ENCODE results near the gene CDIP1.

Gene CDIP1

DNA sequence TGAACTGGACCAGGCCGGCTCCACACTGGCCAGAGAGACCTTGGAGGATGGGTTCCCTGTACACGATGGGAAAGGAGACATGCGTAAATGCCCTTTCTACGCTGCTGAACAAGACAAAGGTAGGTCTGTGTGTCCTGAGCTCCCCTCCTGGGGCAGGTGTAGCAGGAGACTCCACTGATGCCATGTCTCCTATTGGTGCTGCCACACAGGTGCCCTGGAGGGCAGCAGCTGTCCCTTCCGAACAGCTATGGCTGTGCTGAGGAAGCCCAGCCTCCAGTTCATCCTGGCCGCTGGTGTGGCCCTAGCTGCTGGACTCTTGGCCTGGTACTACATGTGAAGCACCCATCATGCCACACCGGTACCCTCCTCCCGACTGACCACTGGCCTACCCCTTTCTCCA lies 29.2 kb downstream of the CDIP1 start:
- Histone ChIP-seq H3K36me3 (ENCODE audit: control insufficient read depth, insufficient read depth, low read length) (peaks cover 4% of the 10 kb centered on the region), H3K27ac (ENCODE audit: insufficient read depth, low read depth, low read length, poor library complexity, severe bottlenecking) (no peak overlapping the region), H3K27me3 (ENCODE audit: control insufficient read depth, insufficient read depth, low read length, poor library complexity, severe bottlenecking) (no peaks in the 10 kb centered on the region), H3K4me3 (ENCODE audit: insufficient read depth, low read depth, low read length) (no peak overlapping the region), H3K9me3 (ENCODE audit: control insufficient read depth, low read length) (no peaks in the 10 kb centered on the region), H3K4me1 (ENCODE audit: control insufficient read depth, insufficient read depth, low read length) (no peaks in the 10 kb centered on the region)
- 95 to 96% methylated on average over 8 of the region's 8 CpGs for WGBS, 2 experiments

- H3K4me3 ChIP-seq (ENCODE audit: insufficient read depth, low read depth, low read length) = no peak overlapping the region
- WGBS, 2 experiments = 88 to 92% methylated on average over 3 of the region's 3 CpGs
- peaks cover 4% of the 10 kb centered on the region for H3K36me3 ChIP-seq (ENCODE audit: control insufficient read depth, insufficient read depth, low read length)
- no peaks in the 10 kb centered on the region for H3K9me3 ChIP-seq (ENCODE audit: control insufficient read depth, low read length)
- H3K27ac ChIP-seq (ENCODE audit: insufficient read depth, low read depth, low read length, poor library complexity, severe bottlenecking) = no peak overlapping the region
- no peaks in the 10 kb centered on the region for H3K27me3 ChIP-seq (ENCODE audit: control insufficient read depth, insufficient read depth, low read length, poor library complexity, severe bottlenecking)
- H3K4me1 ChIP-seq (ENCODE audit: control insufficient read depth, insufficient read depth, low read length) = no peaks in the 10 kb centered on the region
Measured at GRCh38 chr16:4508806-4509205, 29.8 kb downstream of the CDIP1 start.

GRCh38 chr16:4507588-4508345 lies 30.8 kb downstream of the CDIP1 start:
- Histone ChIP-seq H3K4me1 (ENCODE audit: control insufficient read depth, insufficient read depth, low read length) (no peaks in the 10 kb centered on the region), H3K27ac (ENCODE audit: insufficient read depth, low read depth, low read length, poor library complexity, severe bottlenecking) (no peak overlapping the region), H3K9me3 (ENCODE audit: control insufficient read depth, low read length) (no peaks in the 10 kb centered on the region), H3K4me3 (ENCODE audit: insufficient read depth, low read depth, low read length) (no peak overlapping the region), H3K27me3 (ENCODE audit: control insufficient read depth, insufficient read depth, low read length, poor library complexity, severe bottlenecking) (no peaks in the 10 kb centered on the region), H3K36me3 (ENCODE audit: control insufficient read depth, insufficient read depth, low read length) (peaks cover 4% of the 10 kb centered on the region)
- WGBS, 2 experiments = 95 to 96% methylated on average over 17 of the region's 17 CpGs

DNA sequence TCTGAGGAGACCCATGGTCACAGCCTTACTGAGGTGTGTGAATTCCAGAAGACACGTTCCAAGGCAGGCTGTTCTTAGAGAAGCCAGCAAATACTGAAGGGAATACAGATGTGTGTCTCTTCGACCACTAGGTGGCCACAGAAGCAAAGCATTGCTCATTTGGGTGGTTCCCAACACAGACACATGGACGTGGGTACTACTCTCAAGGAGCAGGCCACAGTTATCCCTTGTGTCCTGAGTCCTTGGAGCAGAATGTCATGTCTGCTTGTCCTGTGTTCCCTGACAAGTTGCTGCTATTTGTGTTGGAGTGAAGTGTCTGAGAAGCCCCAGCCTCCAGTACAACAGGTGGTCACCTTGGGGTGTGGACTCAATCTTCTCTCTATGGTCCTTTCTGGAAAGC lies 32.1 kb downstream of the CDIP1 start:
- Histone ChIP-seq H3K36me3 (ENCODE audit: control insufficient read depth, insufficient read depth, low read length) (peaks cover 4% of the 10 kb centered on the region), H3K27me3 (ENCODE audit: control insufficient read depth, insufficient read depth, low read length, poor library complexity, severe bottlenecking) (no peaks in the 10 kb centered on the region), H3K27ac (ENCODE audit: insufficient read depth, low read depth, low read length, poor library complexity, severe bottlenecking) (no peak overlapping the region), H3K9me3 (ENCODE audit: control insufficient read depth, low read length) (no peaks in the 10 kb centered on the region), H3K4me1 (ENCODE audit: control insufficient read depth, insufficient read depth, low read length) (no peaks in the 10 kb centered on the region), H3K4me3 (ENCODE audit: insufficient read depth, low read depth, low read length) (no peak overlapping the region)
- 24 to 31% methylated on average over 3 of the region's 3 CpGs for WGBS, 2 experiments

DNA sequence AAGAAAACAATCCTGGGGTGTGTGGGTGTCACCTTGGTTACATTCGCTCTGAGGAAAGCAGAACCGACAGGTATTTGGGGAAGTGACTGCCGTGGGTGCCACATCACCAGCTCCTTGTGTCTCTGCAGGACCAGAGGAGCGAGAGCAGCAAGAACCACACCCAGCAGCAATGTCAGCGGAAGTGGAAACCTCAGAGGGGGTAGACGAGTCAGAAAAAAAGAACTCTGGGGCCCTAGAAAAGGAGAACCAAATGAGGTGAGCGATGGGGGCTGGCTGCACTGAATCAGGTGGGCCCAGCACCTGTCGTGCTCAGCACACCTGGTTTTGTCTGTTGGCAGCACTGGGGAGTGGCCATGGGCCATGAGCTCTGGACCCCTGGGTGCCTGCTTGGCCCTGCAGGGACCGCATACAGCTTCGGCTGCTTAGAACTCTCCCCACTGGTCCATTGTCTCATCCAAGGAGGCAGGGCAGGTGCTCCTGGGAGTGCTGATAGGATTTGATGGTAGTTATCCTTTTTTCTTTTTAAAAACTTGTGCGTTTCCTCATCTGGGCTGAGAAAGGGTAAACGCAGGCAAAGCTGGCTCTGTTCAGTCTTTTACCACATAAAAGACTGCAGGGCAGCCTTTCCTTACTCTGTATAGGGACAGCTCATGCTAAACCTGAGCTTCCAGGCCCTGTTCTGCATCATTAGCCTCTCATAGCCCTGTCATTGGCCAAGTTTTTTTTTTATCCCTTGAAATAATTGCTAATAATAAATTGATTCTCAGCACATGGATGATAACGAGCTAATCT lies 33.0 kb downstream of the CDIP1 start:
- no peaks in the 10 kb centered on the region for H3K27me3 ChIP-seq (ENCODE audit: control insufficient read depth, insufficient read depth, low read length, poor library complexity, severe bottlenecking)
- H3K27ac ChIP-seq (ENCODE audit: insufficient read depth, low read depth, low read length, poor library complexity, severe bottlenecking) = no peak overlapping the region
- H3K36me3 ChIP-seq (ENCODE audit: control insufficient read depth, insufficient read depth, low read length) = peaks cover 4% of the 10 kb centered on the region
- H3K9me3 ChIP-seq (ENCODE audit: control insufficient read depth, low read length) = no peaks in the 10 kb centered on the region
- WGBS, 2 experiments = 91 to 93% methylated on average over 13 of the region's 13 CpGs
- no peak overlapping the region for H3K4me3 ChIP-seq (ENCODE audit: insufficient read depth, low read depth, low read length)
- H3K4me1 ChIP-seq (ENCODE audit: control insufficient read depth, insufficient read depth, low read length) = peaks cover 4% of the 10 kb centered on the region

DNA sequence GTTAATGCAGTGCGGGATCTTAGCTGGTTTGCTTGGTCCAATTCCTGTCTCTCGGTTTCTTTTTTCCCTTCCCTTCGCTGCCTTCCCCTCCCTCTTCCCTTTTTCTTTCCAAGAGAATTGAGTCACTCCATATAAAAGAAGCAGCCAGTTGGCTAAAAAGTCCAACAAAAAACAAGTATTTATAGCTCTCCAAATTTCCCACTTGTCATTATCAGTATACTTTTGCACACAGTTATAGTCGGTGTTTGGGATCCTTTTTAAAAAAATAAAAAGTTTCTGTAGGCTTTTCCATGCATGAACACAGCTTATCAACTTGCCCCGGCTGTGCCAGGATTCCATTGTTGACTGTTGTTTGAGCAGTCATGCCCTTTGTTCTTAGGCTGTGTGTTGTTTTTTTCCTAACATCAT lies 37.5 kb downstream of the CDIP1 start:
- H3K27ac ChIP-seq (ENCODE audit: insufficient read depth, low read depth, low read length, poor library complexity, severe bottlenecking) = no peak overlapping the region
- H3K9me3 ChIP-seq (ENCODE audit: control insufficient read depth, low read length) = no peaks in the 10 kb centered on the region
- WGBS, 2 experiments = 74 to 81% methylated on average over 5 of the region's 5 CpGs
- H3K27me3 ChIP-seq (ENCODE audit: control insufficient read depth, insufficient read depth, low read length, poor library complexity, severe bottlenecking) = no peaks in the 10 kb centered on the region
- peaks cover 5% of the 10 kb centered on the region for H3K4me1 ChIP-seq (ENCODE audit: control insufficient read depth, insufficient read depth, low read length)
- no peaks in the 10 kb centered on the region for H3K36me3 ChIP-seq (ENCODE audit: control insufficient read depth, insufficient read depth, low read length)
- H3K4me3 ChIP-seq (ENCODE audit: insufficient read depth, low read depth, low read length) = no peak overlapping the region

DNA sequence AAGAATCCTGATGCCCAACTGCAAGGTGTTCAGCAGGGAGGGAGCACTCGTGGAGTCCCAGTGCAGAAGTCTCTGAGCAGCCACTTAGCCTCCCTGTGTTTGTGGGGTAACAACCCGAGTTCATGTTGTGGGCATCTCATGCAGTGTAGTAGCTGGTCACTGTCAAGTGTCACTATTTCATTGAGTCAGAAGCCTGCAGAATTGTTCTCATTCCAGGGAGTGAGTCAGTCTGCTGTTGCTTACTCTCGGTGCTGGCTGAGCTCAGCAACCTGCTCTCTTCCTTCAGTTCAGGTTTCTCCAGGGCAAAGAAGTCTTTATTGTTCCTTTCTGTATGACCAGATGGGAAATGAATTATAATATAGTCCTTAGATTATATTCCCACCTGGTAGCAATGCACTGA lies 38.3 kb downstream of the CDIP1 start:
- Histone ChIP-seq H3K4me1 (ENCODE audit: control insufficient read depth, insufficient read depth, low read length) (peaks cover 5% of the 10 kb centered on the region), H3K4me3 (ENCODE audit: insufficient read depth, low read depth, low read length) (no peak overlapping the region), H3K27ac (ENCODE audit: insufficient read depth, low read depth, low read length, poor library complexity, severe bottlenecking) (no peak overlapping the region), H3K36me3 (ENCODE audit: control insufficient read depth, insufficient read depth, low read length) (no peaks in the 10 kb centered on the region), H3K27me3 (ENCODE audit: control insufficient read depth, insufficient read depth, low read length, poor library complexity, severe bottlenecking) (no peaks in the 10 kb centered on the region), H3K9me3 (ENCODE audit: control insufficient read depth, low read length) (no peaks in the 10 kb centered on the region)
- 71 to 83% methylated on average over 3 of the region's 3 CpGs for WGBS, 2 experiments

DNA sequence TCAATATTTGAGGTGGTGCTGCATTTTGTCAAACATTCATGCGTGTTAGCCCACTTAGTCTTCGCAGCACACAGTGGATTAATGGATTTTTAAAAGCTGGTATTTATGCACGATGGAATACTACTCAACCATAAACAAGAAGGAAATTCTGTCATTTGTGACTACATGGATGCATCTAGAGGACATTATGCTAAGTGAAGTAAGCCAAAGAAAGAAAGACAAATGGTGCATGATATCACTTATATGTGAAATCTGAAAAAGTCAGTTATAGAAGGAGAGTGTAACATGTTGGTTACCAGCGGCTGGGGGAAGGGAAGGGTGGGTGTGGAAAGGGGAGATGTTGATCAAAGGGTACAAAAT lies 39.4 kb downstream of the CDIP1 start:
- H3K4me3 ChIP-seq (ENCODE audit: insufficient read depth, low read depth, low read length) = no peak overlapping the region
- no peaks in the 10 kb centered on the region for H3K27me3 ChIP-seq (ENCODE audit: control insufficient read depth, insufficient read depth, low read length, poor library complexity, severe bottlenecking)
- H3K9me3 ChIP-seq (ENCODE audit: control insufficient read depth, low read length) = no peaks in the 10 kb centered on the region
- H3K36me3 ChIP-seq (ENCODE audit: control insufficient read depth, insufficient read depth, low read length) = no peaks in the 10 kb centered on the region
- WGBS, 2 experiments = 87 to 94% methylated on average over 4 of the region's 4 CpGs
- H3K27ac ChIP-seq (ENCODE audit: insufficient read depth, low read depth, low read length, poor library complexity, severe bottlenecking) = no peak overlapping the region
- H3K4me1 ChIP-seq (ENCODE audit: control insufficient read depth, insufficient read depth, low read length) = peaks cover 5% of the 10 kb centered on the region

- Histone ChIP-seq H3K27me3 (ENCODE audit: control insufficient read depth, insufficient read depth, low read length, poor library complexity, severe bottlenecking) (no peaks in the 10 kb centered on the region), H3K4me1 (ENCODE audit: control insufficient read depth, insufficient read depth, low read length) (peaks cover 5% of the 10 kb centered on the region), H3K9me3 (ENCODE audit: control insufficient read depth, low read length) (no peaks in the 10 kb centered on the region), H3K27ac (ENCODE audit: insufficient read depth, low read depth, low read length, poor library complexity, severe bottlenecking) (no peak overlapping the region), H3K4me3 (ENCODE audit: insufficient read depth, low read depth, low read length) (no peak overlapping the region), H3K36me3 (ENCODE audit: control insufficient read depth, insufficient read depth, low read length) (no peaks in the 10 kb centered on the region)
- 91 to 93% methylated on average over 8 of the region's 8 CpGs for WGBS, 2 experiments
Measured at GRCh38 chr16:4498546-4499195, 39.9 kb downstream of the CDIP1 start.

- 93 to 95% methylated on average over 4 of the region's 4 CpGs for WGBS, 2 experiments
- no peak overlapping the region for H3K4me3 ChIP-seq (ENCODE audit: insufficient read depth, low read depth, low read length)
- no peaks in the 10 kb centered on the region for H3K36me3 ChIP-seq (ENCODE audit: control insufficient read depth, insufficient read depth, low read length)
- H3K27me3 ChIP-seq (ENCODE audit: control insufficient read depth, insufficient read depth, low read length, poor library complexity, severe bottlenecking) = no peaks in the 10 kb centered on the region
- H3K9me3 ChIP-seq (ENCODE audit: control insufficient read depth, low read length) = no peaks in the 10 kb centered on the region
- no peak overlapping the region for H3K27ac ChIP-seq (ENCODE audit: insufficient read depth, low read depth, low read length, poor library complexity, severe bottlenecking)
- peaks cover 5% of the 10 kb centered on the region for H3K4me1 ChIP-seq (ENCODE audit: control insufficient read depth, insufficient read depth, low read length)
Measured at GRCh38 chr16:4496305-4496704, 42.3 kb downstream of the CDIP1 start.
